Measurements from ENCODE around the gene RUNX2. TPM values are rescaled to one million over a fixed set of nuclear protein-coding genes. Genes with fewer than 3 reads are reported as not detected.

RUNX2 gene
- polyA plus RNA-seq, 1 donor from 2014 or later: not detected

GRCh38 chr6:45445749-45446549, 117.8 kb downstream of the RUNX2 start:
- H3K4me3 ChIP-seq (ENCODE audit: low read length): no peak overlapping the region
- H2AFZ ChIP-seq (ENCODE audit: low read depth, low read length): no peak overlapping the region
- no peaks in the 10 kb centered on the region for H4K20me1 ChIP-seq (ENCODE audit: insufficient read depth)
- H3F3A ChIP-seq (ENCODE audit: insufficient read depth, low read length, poor library complexity, severe bottlenecking): no peaks in the 10 kb centered on the region
- H3K79me2 ChIP-seq (replicated peaks; ENCODE audit: insufficient read depth, low read length): no peaks in the 10 kb centered on the region
- no peaks in the 10 kb centered on the region for H3K36me3 ChIP-seq (ENCODE audit: insufficient read depth, low read length)
- TF ChIP-seq POLR2AphosphoS5 (IDR thresholded peaks at IDR 0.05): no peak
- no peak for TF ChIP-seq TAF1 (IDR thresholded peaks at IDR 0.05; ENCODE audit: low read depth)
- no peak for TF ChIP-seq RAD21 (conservative IDR thresholded peaks at IDR 0.05)
- no peak for TF ChIP-seq CTCF (IDR thresholded peaks at IDR 0.05; ENCODE audit: poor library complexity, severe bottlenecking)
- TF ChIP-seq EP300 (conservative IDR thresholded peaks at IDR 0.05; ENCODE audit: poor library complexity, severe bottlenecking): no peak
- no peak for TF ChIP-seq MXI1 (conservative IDR thresholded peaks at IDR 0.05; ENCODE audit: poor library complexity, severe bottlenecking)
- TF ChIP-seq REST (IDR thresholded peaks at IDR 0.05; ENCODE audit: borderline replicate concordance): no peak
- no peak for TF ChIP-seq SMC3 (conservative IDR thresholded peaks at IDR 0.05; ENCODE audit: poor library complexity)
- no peak for TF ChIP-seq EZH2 (IDR thresholded peaks at IDR 0.05; ENCODE audit: borderline replicate concordance, insufficient read depth, low read length, poor library complexity, severe bottlenecking)
- no peak overlapping the region for H3K27ac ChIP-seq (ENCODE audit: low read length)
- H3K4me2 ChIP-seq (ENCODE audit: low read length): no peak overlapping the region
- no peaks in the 10 kb centered on the region for H3K9me2 ChIP-seq (ENCODE audit: insufficient read depth, low read length)
- H3K27me3 ChIP-seq (ENCODE audit: insufficient read depth, low read depth, low read length): no peaks in the 10 kb centered on the region
- no peak overlapping the region for H3K9ac ChIP-seq (ENCODE audit: low read length)
- no peaks in the 10 kb centered on the region for H3K9me3 ChIP-seq (ENCODE audit: low read length)

- no peak overlapping the region for H3K27ac ChIP-seq (ENCODE audit: low read length)
These were observed 118.9 kb downstream of the RUNX2 start for GRCh38 chr6:45447005-45447404.

More at GRCh38 chr6:45447005-45447404, 118.9 kb downstream of the RUNX2 start:
- Histone ChIP-seq H3F3A (ENCODE audit: insufficient read depth, low read length, poor library complexity, severe bottlenecking) (no peaks in the 10 kb centered on the region), H3K4me2 (ENCODE audit: low read length) (no peak overlapping the region), H3K9ac (ENCODE audit: low read length) (no peak overlapping the region), H3K79me2 (replicated peaks; ENCODE audit: insufficient read depth, low read length) (no peaks in the 10 kb centered on the region), H3K36me3 (ENCODE audit: insufficient read depth, low read length) (no peaks in the 10 kb centered on the region), H2AFZ (ENCODE audit: low read depth, low read length) (no peak overlapping the region), H3K4me3 (ENCODE audit: low read length) (no peak overlapping the region), H3K27me3 (ENCODE audit: insufficient read depth, low read depth, low read length) (no peaks in the 10 kb centered on the region), H4K20me1 (ENCODE audit: insufficient read depth) (no peaks in the 10 kb centered on the region), H3K9me2 (ENCODE audit: insufficient read depth, low read length) (no peaks in the 10 kb centered on the region), H3K9me3 (ENCODE audit: low read length) (no peaks in the 10 kb centered on the region)
- no peak for TF ChIP-seq RAD21 (conservative IDR thresholded peaks at IDR 0.05)
- TF ChIP-seq EP300 (conservative IDR thresholded peaks at IDR 0.05; ENCODE audit: poor library complexity, severe bottlenecking): no peak
- no peak for TF ChIP-seq EZH2 (IDR thresholded peaks at IDR 0.05; ENCODE audit: borderline replicate concordance, insufficient read depth, low read length, poor library complexity, severe bottlenecking)
- TF ChIP-seq SMC3 (conservative IDR thresholded peaks at IDR 0.05; ENCODE audit: poor library complexity): no peak
- no peak for TF ChIP-seq TAF1 (IDR thresholded peaks at IDR 0.05; ENCODE audit: low read depth)
- TF ChIP-seq CTCF (IDR thresholded peaks at IDR 0.05; ENCODE audit: poor library complexity, severe bottlenecking): no peak
- no peak for TF ChIP-seq MXI1 (conservative IDR thresholded peaks at IDR 0.05; ENCODE audit: poor library complexity, severe bottlenecking)
- TF ChIP-seq POLR2AphosphoS5 (IDR thresholded peaks at IDR 0.05): no peak
- no peak for TF ChIP-seq REST (IDR thresholded peaks at IDR 0.05; ENCODE audit: borderline replicate concordance)
